ENCODE results near the gene SH3TC2.

Gene SH3TC2

DNA sequence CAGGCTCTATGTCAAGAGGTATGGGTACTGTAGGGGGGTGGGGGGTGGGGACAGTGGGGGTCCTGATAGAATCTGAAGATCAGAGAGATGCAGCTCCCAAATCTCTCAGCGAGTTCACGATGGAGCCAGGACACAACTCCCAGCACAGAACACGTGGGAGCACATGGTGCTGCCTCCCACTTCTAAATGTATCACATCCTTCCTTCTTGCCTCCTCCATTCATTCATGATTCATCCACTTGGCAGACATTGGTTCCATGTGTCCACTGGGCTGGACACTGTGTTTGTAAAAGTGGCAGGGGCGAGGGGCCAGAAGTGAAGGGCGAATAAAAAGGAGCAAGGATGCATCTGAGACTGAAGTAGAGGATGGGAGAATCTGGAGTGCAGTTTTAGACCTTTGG is 33.9 kb downstream of the SH3TC2 start:
- no peak for DNase-seq (ENCODE audit: low read depth)

DNA sequence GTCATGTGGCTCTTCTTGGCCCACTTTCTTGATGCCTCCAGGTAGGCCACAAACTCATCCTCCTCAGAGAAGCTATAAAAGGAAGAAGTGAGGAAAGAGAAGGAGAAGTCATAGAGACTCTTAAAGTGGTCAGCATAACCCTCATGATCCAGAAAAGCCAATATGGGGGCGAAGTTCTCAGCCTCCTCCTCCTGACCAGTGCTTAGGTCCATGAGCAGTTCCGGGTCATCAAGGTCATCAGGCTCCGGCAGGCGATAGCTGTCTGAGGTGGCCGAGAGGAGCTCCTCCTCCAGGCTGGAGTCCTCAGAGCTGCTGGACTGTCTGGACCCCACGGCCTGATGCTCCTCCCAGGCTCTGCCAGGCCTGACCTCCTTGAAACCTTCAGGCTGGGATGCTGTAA is 34.7 kb downstream of the SH3TC2 start:
- DNase-seq (ENCODE audit: low read depth) = no peak

DNA sequence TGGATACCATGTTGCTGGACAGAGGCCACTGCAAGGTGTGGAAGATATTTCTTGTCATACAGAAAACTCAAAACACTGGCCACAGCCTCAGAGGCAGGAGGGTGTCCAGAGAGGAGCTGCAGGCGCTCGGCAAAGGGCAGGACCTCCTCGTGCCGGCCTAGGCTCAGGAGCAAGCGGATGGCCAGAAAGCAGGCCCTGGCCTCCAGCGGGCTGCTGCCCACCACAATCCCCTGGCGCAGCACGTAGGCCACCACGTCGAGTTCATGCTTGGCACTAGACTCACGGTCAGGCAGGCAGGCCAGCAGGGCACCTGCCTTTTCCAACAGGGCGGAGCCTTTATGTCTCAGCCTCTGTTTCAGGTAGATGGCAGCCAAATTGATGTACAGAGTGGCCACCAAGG is 35.2 kb downstream of the SH3TC2 start:
- DNase-seq (ENCODE audit: low read depth) = no peak

DNA sequence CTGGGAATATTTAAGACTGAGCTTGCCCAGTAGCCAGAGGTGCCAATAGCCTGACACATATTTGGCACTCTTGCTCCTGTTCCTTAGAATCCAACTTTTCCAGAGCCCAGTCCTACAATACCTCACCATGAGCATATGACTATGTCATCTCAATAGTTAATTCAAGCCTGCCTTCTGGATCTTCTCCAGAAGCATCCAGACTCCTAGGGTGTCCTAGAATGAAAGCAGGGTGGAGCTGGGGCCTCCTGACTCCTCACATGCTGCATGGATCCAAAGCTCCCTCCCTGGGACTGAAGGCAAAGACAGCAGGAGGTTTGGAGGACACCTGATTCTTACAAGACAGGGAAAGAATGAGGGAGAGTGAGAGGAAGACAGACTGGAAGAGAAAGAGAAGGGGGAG is 37.9 kb downstream of the SH3TC2 start:
- no peak for DNase-seq (ENCODE audit: low read depth)

DNA sequence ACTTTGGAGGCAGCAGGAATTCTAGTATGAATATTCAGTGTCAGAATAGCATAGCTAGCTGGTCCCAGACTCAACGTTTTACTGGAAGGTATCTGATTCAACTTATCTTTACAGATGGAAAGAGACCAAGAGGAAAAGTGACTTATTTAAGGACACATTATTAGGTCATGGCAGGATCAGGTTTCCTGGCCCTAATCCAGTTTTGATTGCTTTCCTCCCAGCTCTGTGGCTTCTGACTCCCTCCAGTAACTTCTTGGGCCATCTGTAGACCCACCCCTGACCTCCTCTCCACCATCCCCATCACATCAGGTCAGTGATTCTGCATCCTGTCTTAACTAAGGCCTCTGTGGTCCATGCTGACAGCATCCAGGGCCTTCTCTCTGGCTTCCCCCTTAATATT is 38.4 kb downstream of the SH3TC2 start:
- DNase-seq (ENCODE audit: low read depth) = no peak

DNA sequence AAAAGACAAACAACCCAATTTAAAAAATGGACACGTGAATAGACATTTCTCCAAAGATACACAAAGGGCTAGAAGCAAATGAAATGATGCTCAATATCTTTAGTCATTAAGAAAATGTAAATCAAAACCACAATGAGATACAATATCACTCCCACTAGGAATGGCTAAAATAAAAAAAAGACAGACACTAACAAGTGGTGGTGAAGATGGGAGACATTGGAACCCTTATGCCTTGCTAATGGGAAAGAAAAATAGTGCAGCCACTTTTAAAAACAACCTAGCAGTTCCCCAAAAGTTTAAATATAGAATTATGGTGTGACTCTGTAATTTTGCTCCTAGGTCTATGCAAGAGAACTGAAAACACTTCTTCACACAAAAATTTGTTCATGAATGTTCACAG is 40.7 kb downstream of the SH3TC2 start:
- DNase-seq (ENCODE audit: low read depth) = no peak

DNA sequence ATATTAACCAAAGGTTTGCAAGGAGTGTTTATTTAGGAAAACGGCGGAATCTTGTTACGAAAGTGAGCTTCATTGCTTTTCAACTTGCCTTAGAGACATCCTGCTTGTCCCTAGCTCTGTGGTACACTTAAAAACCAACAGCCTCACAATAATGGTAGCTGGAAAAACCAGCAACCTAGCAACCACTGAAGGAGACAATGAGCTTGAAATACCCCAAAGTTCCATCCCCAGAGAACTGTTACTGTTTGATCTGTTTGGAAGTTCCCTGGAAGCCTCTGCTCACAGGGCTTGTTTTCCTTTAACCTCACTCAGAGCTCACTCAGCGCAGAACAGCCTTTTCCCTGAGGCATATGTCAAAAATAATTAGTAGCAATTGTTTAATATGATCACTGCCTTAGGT is 43.2 kb downstream of the SH3TC2 start:
- no peak for DNase-seq (ENCODE audit: low read depth)

DNA sequence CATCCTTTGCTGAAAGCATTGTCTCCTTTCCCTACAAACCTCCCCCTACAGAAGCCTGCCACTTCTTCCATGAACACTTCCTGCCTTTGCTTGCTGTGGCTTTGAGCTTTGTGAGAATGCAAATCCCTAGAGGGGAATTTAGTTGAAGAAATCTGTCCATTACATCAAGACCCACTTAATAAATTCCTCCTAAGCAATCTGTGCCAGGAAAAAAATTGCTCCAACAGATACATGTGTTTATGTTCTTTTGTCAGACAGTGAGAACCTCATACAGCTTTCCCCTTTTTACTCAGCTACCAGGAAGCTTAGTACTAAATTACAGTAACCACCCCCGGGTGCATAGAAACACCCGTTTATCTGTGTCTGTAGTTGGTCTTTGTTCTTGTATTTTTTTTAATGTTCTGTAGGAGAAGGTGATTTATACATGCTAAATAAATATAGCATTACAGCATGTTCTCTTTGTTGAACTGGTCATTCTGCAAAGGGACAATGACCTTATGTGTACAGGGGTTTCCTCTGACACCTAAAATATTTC is 43.9 kb downstream of the SH3TC2 start:
- DNase-seq (ENCODE audit: low read depth) = no peak

DNA sequence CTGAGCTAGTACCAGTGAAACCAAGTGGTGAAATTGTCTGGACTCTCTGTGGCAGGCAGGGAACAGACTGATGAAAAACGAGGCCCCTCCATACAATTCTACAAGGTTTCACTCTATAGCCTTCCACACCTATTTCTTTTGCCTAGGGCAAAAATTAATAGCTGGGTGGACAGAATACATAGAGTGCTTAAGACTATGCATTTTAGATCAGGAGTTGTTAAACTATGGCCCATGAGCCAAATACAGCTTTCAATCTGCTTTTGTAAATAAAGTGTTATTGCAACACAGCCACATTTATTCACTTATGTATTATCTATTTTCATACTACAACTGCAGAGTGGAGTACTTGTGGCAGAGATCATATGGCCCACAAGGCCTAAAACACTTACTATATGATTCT is 45.2 kb downstream of the SH3TC2 start:
- no peak for DNase-seq (ENCODE audit: low read depth)

DNA sequence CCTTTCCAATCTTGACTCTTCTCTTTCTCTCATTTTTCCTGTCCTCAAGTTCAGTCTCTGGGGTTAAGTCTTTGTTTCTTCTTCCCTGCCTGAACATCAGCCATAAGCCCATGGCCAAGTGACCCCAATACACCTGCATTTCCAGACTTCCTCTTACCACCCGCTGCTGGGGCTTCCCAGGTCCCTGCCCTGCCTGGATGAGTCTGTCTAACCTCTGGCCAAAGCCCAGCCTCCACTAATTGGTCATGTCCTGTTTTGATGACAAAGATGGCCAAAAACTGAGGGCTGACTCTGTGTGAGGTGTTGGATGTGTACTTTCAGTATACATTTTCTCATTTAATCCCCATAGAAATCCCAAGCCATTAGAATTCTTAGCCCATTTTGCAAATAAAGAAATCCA is 47.3 kb downstream of the SH3TC2 start:
- no peak for DNase-seq (ENCODE audit: low read depth)

DNA sequence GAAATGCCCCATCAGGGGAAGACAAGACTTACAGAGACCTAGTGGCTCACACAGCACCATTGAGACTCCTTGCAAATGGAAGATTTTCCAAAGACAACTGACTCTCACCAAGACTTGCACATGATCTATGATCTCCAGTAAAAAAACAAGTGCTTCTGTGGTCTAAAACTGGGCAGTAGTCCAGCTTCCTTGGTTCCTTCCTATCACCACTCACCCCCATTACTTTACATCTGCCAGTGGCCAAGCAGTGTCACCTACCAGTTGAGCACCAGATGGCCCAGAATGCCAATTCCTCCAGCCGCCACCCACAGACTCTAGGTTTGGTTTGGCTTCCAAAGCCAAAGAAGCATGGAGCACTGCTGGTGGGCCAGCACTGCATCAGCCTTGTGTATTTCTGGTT is 47.7 kb downstream of the SH3TC2 start:
- no peak for DNase-seq (ENCODE audit: low read depth)

DNA sequence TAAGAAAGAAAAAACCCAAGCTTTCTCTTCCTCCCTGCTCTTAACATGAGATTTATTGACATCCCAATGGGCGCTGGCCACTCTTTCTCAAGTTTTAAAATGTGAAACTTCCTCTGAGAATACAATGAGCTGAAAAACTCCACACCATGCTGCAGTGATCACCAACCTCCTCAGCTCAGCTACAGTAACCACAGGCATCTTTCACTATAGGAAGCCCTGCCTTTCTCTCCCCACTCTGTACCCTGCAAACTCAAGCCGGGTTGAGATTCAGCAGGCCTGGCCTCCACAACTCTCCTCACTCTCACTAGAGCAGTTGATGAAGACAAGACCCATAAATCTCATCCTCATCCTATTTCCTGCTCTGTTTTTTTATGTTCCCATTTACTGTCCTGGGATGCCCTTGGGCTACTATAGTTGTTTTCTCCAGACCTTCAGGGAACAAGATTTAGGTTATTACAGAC is 48.3 kb downstream of the SH3TC2 start:
- DNase-seq (ENCODE audit: low read depth) = no peak

DNA sequence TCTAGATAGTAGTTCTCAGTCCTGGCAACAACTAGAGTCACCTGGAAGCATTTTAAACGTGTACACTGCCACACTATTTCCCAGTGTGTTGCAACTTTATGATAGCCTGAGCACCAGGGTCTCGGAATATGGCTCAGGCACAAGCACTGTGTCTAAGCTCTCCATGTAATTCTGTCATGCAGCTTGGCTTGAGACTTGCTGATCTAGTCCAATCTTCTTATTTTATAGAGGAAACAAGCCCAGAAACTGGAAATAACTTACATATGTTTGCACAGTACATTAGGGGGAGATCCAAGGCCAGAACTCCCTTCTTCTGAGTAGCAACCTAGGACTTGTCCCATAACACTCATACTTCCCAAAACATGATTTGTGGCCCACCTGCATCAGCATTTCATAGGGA is 49.1 kb downstream of the SH3TC2 start:
- no peak for DNase-seq (ENCODE audit: low read depth)

DNA sequence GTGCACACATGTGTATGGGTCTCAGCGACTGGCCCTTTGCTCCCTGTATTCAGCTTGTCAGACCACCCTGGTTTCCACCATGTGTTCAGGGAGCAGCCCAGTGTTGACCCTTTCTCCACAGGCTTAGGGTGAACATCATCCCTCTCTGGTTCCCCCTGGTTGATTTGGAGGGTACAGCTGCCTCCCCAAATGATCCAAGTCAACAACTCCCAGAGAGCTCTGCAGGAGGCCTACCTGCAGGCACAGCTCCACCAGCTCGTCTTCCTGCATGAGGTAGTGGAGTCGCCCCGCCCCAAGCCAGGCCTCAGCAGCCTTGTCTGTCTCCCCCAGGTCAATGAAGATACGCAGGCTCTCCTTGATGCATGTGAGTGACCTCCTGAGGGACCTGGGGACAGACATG is 50.5 kb downstream of the SH3TC2 start:
- DNase-seq (ENCODE audit: low read depth) = no peak

DNA sequence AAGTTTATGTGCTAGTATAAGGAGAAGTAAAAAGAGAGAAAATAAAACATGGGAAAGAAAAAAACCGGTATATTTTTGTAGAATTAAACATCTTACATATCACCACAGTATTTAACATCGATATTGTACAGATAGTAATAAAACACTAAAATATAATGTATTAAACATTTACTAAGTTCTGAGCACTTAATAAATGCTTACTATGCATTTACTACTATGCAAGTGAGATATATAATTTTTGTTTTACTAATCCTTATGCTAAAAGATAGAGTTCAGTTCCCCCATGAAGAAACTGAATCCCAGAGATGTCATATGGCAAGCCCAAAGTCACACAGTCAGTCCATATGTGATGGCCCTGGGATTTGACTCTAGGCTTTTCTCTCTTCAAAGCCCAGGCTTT is 51.1 kb downstream of the SH3TC2 start:
- DNase-seq (ENCODE audit: low read depth) = no peak

DNA sequence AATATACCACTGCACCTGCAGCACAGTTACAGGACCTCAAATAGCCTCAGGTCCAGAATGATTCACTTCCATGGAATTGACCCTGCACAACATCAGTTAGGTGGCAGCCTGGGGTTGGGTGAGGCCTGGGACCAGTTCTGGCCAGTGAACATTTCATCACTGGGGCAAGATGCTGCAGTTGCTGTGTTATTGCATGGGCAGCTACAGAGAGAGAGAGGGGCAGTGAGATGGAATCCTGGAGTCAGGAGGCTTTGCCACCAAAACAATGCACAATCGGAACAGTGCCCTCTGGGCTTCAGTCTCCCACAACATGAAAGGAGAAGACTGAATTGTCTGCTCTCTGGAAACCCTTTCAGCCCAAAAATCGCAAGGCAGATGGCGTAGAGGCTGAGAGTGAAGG is 51.8 kb downstream of the SH3TC2 start:
- no peak for DNase-seq (ENCODE audit: low read depth)

DNA sequence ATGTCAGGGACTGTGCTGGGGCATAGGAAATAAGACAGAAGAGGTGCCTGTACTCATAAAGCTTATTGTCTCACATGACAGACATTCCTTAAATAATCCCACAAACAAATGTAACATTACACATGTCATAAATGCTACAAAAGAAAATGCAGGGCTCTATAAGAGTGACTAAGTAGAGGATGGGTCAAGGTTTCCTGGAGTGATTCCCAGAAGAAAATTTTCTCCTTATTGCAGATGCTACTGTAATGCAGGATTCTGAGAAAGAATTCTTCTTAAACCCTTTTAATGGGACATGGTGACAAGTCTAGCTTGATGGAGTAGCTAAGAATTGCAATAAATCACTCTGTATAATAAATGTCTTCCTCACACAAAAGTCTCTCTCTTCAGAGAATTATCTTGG is 55.7 kb downstream of the SH3TC2 start:
- DNase-seq (ENCODE audit: low read depth) = no peak

DNA sequence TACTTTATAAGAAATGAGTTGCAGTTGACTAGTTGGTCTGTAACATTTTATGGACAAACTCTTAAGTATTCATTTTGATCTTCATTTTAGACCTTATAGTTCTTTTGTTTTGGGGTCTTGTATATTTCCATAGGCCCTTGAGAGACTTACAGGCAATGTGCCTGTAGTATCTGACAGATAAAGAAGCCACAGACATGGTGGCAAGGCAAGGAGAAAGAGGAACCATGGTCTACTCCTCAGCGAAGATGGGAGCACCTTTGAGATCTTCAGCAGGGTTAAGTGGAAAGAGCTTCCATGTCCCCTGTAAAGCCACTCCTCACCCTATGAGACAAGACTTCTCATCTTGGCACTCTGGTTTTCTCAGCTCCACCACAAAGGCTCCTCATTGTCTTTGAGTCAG is 56.4 kb downstream of the SH3TC2 start:
- no peak for DNase-seq (ENCODE audit: low read depth)

DNA sequence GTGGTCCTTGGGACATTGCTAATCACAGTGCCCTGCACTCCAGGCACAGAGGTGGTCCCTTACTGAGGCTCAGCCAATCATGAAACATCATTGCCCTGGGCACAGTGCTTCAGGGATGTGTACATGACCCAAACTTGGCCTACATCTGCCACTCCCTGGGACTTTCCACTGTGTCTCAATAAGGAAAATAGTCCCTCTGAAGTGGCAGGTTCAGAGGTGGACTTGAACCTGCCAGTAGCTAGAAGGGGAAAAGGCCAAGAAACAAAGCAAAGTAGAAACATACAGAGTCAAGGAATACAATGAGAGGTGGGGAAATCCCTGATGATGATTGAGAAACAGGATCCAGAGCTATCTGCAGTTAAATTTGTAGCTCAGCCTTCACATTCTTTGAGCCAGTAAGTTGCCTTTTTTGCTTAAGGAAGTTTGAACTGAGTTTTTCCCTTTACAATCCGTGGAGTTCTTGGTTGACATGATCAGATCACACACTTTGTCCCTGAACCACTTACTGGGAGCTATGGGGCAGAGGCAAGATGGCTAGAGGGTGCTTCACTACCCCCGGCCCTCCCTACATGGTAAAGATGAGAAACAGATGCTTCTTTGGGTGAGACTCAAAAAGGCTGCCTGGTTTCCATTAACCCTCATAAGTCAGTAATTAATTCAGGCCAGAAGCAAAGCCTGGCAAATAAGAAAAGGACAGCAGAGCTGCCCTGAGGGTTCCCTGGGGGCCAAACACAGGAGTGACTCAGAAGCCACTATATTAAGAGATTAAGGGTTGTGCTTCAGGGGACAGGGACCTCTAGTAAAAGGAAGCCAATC is 57.6 kb downstream of the SH3TC2 start:
- DNase-seq (ENCODE audit: low read depth) = no peak

DNA sequence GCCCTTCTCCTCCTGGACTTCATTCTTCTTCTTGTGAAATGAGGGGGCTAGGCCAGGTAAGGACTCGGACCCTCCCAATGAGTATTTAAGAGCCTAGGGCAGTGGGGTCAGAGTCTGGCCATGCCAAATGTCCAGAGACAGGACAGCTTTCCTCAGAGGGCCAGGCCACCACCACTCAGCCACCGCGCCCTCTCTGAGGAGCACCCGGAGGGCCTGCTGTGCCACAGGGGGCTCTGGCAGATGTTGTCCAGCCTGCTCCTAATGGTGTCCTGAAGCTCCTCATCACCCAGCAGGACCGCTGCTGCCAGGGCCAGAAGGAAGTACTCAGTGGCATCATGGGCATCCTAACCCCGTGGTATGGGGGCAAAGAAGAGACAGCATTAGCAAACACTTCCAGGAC is 58.3 kb downstream of the SH3TC2 start:
- no peak for DNase-seq (ENCODE audit: low read depth)

DNA sequence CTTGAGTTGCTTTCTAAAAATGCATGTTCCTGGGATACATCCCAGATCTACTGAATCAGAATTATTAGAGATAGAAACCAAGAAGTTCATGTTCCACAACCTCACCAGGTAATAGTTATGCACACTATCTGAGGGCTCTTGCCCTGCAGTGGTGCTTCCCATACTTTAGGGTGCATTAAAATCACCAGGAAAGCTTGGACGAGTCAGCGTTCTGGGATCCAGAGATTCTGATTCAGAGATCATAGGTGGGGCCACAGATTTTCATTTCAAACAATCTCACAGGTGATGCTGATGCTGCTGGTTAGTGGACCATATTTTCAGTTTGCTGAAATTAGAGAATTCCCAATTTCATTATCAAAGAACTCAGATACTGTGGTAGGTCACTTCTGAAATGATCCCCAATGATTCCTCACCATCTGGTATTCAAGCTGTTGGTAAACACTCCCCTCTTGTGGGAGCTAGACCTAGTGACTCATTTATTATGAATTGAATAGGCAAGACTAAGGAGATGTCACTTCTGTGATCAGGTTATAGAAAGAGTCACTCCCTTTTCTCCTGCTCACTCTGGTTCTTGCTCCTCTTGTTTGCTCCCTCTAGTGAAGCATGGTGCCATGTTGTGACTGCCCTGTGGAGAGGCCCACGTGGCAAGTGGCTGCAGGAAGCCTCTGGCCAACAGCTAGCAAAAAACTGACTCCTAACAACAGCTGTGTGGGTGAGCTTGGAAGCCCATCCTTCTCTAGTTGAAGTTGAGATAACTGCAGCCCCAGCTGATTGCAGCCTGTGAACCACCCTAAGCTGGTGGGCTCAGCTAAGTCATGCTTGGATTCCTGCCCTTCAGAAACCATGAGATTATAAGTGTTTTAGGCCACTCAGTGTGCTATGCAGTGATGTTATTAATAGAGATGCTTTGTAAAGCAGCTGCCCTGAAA is 59.8 kb downstream of the SH3TC2 start:
- no peak for DNase-seq (ENCODE audit: low read depth)

DNA sequence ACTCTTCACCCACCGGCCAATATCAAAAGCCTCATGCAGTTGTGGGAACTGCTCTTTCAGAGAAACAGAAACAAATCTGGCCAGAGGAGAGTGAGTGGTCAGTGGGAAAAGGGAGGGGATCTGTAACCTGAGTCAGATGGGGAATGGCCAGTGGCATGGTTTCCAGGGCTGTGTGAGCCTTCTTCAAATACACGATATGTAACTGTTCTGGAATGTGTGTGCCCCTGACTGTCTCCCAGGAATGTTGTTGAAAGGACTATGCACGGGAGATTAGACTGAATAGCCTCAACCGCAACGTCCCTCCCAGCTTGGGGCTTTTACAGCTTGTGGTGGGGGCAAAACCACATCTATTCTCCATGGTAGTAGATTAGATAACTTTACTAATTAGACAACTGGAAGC is 60.8 kb downstream of the SH3TC2 start:
- no peak for DNase-seq (ENCODE audit: low read depth)

DNA sequence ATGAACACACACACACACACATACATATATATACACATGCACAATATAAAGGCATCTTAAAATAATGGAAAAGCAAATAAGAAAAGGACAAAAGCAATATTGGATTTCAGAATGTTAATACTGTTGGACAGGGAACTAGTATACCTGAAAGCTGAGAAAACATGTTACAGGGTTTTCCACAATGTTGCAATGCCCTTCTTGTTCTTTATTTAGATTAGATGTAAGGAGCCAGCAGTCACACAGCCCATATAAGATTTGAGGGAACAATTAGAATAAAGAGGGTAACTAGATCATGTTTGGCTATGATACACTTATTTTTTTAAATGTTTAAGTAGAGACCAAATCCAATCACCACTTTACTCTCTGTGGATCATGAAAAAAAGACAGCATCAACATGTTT is 61.7 kb downstream of the SH3TC2 start:
- no peak for DNase-seq (ENCODE audit: low read depth)

All from T follicular helper cell (primary cell).